Measurements from ENCODE around the gene BMP7. TPM values are rescaled to one million over a fixed set of nuclear protein-coding genes. Genes with fewer than 3 reads are reported as not detected.

Gene BMP7
- total and polyA plus RNA-seq, 2 of the 13 experiments (the other 11 are each of a cell fraction or from before 2014, with no cell fraction given) = not detected

DNA sequence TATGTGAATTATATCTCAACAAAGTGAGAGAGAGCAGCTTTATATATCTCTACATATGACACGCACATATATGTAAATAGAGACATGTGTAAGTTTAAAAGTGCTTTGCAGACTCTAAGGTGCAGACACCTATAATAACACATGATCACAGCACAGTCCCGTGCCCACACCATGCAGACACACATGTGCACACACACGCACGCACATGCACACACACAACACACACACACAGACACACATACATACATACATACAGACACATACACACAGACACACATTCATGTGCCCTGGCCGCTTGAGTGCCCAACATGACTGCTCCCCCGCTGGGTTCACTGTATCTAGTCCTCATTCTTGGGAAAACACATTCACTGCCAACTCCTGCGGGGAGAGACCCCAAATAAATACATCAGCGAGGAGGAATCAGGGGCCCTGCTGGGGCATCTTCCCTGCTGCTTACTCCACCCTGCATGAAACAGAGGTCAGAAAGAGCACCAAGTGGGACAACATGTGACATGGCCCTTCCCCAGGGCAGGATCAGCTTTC, 121.3 kb downstream of the BMP7 start:
- no peaks in the 10 kb centered on the region for H3K79me2 ChIP-seq (ENCODE audit: insufficient read depth, low read length)
- no peaks in the 10 kb centered on the region for H3K36me3 ChIP-seq (replicated peaks in 1 of 2; ENCODE audit: control insufficient read depth in 1 of 2, insufficient read depth in 2 of 2, low read length in 2 of 2)
- H3K4me1 ChIP-seq (ENCODE audit: insufficient read depth, low read length) = no peaks in the 10 kb centered on the region
- no peak overlapping the region for H3K9ac ChIP-seq (ENCODE audit: insufficient read depth, low read depth, low read length)
- H2AFZ ChIP-seq (ENCODE audit: low read length) = no peak overlapping the region
- peaks cover 2 to 28% of the 10 kb centered on the region in 2 experiments; a peak in 3 of 5 replicates for H3K27me3 ChIP-seq (ENCODE audit: control insufficient read depth in 1 of 2, insufficient read depth in 2 of 2, low read length in 2 of 2)
- no TSS peak for BruUV-seq (replicated peaks)
- no peaks in the 10 kb centered on the region for H3K9me3 ChIP-seq (ENCODE audit: low read length)
- DNase-seq (ENCODE audit: low spot score) (no peak), FAIRE-seq (no peak), ATAC-seq (no peak)
- no peaks in the 10 kb centered on the region for H4K20me1 ChIP-seq (ENCODE audit: insufficient read depth, low read length)
- CTCF ChIA-PET (ENCODE audit: low intra/inter-chr PET ratio, low total read pairs) = no interaction called here
- in situ Hi-C loops (cut with HindIII; ENCODE audit: extremely low pct_ligation_motif_present, low pct_unique_long_range_greater_than_20kb) (no loop called here), intact Hi-C loops (cut with micrococcal nuclease; ENCODE audit: unreplicated experiment) (no loop called here)
- no peak overlapping the region for H3K4me3 ChIP-seq (replicated peaks in 1 of 3; ENCODE audit: insufficient read depth in 1 of 3, low read depth in 2 of 3, low read length in 3 of 3)
- POLR2A ChIA-PET = no interaction called here
- no peak overlapping the region for H3K4me2 ChIP-seq (ENCODE audit: low read depth, low read length)
- H3K27ac ChIP-seq (ENCODE audit: extremely low read length, insufficient read depth, low read length) = no peak overlapping the region
- TF ChIP-seq, protein P1, sequence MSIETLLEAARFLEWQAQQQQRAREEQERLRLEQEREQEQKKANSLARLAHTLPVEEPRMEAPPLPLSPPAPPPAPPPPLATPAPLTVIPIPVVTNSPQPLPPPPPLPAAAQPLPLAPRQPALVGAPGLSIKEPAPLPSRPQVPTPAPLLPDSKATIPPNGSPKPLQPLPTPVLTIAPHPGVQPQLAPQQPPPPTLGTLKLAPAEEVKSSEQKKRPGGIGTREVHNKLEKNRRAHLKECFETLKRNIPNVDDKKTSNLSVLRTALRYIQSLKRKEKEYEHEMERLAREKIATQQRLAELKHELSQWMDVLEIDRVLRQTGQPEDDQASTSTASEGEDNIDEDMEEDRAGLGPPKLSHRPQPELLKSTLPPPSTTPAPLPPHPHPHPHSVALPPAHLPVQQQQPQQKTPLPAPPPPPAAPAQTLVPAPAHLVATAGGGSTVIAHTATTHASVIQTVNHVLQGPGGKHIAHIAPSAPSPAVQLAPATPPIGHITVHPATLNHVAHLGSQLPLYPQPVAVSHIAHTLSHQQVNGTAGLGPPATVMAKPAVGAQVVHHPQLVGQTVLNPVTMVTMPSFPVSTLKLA (IDR thresholded peaks at IDR 0.05) = peak; percentile 95
- no peak for TF ChIP-seq DPF2 (CRISPR knock-in tag; IDR thresholded peaks at IDR 0.05; ENCODE audit: borderline replicate concordance, low read depth)
- TF ChIP-seq, protein P2, sequence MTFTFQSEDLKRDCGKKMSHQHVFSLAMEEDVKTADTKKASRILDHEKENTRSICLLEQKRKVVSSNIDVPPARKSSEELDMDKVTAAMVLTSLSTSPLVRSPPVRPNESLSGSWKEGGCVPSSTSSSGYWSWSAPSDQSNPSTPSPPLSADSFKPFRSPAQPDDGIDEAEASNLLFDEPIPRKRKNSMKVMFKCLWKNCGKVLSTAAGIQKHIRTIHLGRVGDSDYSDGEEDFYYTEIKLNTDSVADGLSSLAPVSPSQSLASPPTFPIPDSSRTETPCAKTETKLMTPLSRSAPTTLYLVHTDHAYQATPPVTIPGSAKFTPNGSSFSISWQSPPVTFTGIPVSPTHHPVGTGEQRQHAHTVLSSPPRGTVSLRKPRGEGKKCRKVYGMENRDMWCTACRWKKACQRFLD (CRISPR knock-in tag; IDR thresholded peaks at IDR 0.05; ENCODE audit: borderline replicate concordance) = no peak
- TF ChIP-seq, protein P3, sequence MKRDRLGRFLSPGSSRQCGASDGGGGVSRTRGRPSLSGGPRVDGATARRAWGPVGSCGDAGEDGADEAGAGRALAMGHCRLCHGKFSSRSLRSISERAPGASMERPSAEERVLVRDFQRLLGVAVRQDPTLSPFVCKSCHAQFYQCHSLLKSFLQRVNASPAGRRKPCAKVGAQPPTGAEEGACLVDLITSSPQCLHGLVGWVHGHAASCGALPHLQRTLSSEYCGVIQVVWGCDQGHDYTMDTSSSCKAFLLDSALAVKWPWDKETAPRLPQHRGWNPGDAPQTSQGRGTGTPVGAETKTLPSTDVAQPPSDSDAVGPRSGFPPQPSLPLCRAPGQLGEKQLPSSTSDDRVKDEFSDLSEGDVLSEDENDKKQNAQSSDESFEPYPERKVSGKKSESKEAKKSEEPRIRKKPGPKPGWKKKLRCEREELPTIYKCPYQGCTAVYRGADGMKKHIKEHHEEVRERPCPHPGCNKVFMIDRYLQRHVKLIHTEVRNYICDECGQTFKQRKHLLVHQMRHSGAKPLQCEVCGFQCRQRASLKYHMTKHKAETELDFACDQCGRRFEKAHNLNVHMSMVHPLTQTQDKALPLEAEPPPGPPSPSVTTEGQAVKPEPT (CRISPR knock-in tag; IDR thresholded peaks at IDR 0.05; ENCODE audit: low read depth) = no peak
- TF ChIP-seq ZNF83 (CRISPR knock-in tag; IDR thresholded peaks at IDR 0.05; ENCODE audit: borderline replicate concordance) = no peak
- TF ChIP-seq ZNF749 (CRISPR knock-in tag; IDR thresholded peaks at IDR 0.05; ENCODE audit: borderline replicate concordance) = no peak
- no peak for TF ChIP-seq ZNF329 (CRISPR knock-in tag; IDR thresholded peaks at IDR 0.05; ENCODE audit: low read depth)
- TF ChIP-seq NFE2L2 (IDR thresholded peaks at IDR 0.05; ENCODE audit: low read length) = no peak
- WGBS (ENCODE audit: low lambda C conversion rate) = 3% methylated on average over 8 of the region's 8 CpGs
